Kasumi-1 (cell line): ENCODE data around the gene PPIL1.

Experiments used
- DNase-seq, 2 experiments: peaks; one replicate each; lab custom pipeline; 2025; lab: John Stamatoyannopoulos, UW

The PPIL1 gene

DNA sequence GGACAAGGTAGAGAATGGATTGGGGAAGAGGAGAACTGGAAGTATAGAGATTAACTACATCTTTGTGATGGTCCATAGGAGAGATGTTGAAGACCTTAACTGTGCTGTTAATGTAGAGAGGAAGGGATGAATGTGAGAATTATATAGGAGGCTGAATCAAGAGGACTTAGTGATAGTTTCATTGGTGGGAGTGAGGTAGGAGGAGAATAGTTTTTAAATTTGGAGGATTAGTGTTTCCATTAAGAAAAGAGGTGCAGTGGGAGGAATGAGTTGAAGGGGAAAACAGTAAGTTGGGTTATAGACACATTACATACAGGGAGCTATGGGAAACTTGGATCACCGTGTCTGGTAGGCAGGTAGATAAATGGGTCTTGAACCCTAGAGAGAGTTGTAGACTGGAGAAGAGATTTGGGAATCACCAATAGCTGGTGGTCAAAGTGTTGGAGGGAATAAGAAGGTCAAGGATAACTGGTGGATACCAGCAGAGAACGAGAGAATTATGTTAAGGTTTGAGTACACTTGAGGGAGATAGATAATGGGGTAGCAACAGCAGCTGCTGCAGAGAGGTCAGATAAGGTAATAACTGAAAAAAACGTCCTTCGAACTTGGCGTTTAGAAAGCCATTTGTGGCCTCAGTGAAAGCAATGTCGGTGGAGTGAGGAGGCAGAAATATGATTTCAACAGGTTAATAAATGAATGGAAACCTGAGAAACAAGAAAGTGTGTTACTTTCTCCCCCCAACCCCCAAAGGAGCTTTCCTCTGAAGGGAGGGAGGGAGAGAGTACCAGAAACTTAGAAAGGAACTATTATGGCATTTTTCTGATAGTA is 14.3 kb upstream of the PPIL1 start:
- no peak for DNase-seq

DNA sequence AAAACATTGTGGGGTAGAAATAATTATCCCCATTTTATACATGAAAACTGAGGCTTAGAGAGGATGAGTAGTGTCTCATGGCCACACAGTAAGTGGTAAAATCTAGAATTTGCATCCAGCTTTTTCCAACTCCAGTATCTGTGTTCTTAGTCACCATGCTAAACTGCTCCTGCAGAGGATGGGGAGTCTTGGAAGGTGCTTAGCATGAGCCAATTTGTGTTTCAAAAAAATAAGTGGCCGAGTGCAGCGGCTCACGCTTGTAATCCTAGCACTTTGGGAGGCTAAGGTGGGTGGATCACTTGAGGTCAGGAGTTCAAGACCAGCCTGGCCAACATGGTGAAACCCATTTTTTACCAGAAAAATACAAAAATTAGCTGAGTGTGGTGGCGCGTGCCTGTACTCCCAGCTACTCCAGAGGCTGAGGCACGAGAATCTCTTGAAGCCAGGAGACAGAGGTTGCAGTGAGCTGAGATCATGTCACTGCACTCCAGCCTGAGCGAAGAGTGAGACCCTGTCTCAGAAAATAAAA is 13.6 kb upstream of the PPIL1 start:
- no peak for DNase-seq

- no peak for DNase-seq
Measured at GRCh38 chr6:36886950-36887618, 12.5 kb upstream of the PPIL1 start.

- DNase-seq, result peak; percentile 97 to 98
Measured at GRCh38 chr6:36885461-36886401, 11.1 kb upstream of the PPIL1 start, which contains the start of gene C6orf89. Gene C6orf89, plus strand, starts transcription at chr6:36885952. Its CDS starts 13,493 bp downstream, at chr6:36899445.

- no peak for DNase-seq
Measured at GRCh38 chr6:36884610-36885009, 10.0 kb upstream of the PPIL1 start.

GRCh38 chr6:36875250-36875633 is 639 bp upstream of the PPIL1 start:
- no peak for DNase-seq

DNA sequence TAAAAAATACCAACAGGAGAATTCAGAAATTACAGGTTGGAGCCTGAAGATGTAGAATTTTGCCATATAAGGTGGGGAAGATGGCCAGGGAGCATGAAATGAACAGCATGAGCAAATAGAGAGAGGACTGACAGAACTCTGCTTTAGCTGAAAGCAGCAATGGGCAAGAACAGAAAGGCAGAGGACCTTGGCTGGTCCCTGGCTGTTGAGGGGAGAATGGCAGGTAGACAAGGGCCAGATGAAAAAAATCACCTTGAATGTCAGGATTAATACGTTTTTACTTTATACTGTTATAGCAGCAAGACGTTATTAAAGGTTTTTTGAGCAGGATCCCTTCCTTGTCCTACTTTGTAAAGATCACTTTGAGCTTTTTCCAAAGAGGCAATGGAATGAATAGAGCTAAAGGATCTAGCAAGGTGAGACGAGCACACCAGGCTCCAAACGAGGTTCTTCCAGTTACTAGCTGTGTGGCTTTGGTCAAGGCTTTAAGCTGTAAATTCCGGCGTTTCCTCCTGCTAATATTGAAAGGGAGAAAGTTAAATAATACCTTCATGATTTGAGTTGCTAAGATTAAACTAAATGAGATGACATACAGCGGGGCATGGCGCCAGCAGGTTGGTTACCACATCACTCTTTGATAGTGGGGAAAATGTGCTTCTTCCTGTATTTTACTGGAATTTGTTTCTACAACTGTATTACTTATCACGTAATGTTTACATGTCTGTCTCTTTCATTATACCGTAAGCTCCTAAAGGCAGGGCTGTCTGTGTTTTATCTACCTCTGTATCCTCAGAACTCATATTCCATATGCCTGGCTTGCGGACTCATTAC is 776 bp downstream of the PPIL1 start:
- DNase-seq, result peak; percentile 9 to 10

DNA sequence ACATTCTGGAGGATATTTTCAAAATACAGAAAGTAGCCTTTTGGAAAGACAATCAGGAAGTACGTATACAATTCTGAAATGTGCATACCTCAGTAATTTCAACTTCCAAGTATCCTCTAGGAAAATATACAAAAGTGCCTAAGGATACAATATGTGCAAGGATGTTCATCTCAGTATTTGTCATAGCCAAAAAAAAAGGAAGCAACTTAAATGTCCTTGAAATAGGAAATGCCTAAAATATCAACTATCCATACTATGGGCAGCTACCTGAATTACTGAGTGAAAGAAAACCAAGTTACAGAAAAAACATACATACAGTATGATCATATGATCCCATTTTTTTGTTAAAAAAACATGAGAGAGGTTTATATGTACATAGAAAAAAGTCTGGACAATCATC is 1.5 kb downstream of the PPIL1 start:
- no peak for DNase-seq

GRCh38 chr6:36871686-36872085 is 2.9 kb downstream of the PPIL1 start:
- DNase-seq, result no peak

- no peak for DNase-seq
Measured at GRCh38 chr6:36867471-36868224, 7.0 kb downstream of the PPIL1 start.

GRCh38 chr6:36865835-36866234 is 8.8 kb downstream of the PPIL1 start:
- DNase-seq, result no peak

DNA sequence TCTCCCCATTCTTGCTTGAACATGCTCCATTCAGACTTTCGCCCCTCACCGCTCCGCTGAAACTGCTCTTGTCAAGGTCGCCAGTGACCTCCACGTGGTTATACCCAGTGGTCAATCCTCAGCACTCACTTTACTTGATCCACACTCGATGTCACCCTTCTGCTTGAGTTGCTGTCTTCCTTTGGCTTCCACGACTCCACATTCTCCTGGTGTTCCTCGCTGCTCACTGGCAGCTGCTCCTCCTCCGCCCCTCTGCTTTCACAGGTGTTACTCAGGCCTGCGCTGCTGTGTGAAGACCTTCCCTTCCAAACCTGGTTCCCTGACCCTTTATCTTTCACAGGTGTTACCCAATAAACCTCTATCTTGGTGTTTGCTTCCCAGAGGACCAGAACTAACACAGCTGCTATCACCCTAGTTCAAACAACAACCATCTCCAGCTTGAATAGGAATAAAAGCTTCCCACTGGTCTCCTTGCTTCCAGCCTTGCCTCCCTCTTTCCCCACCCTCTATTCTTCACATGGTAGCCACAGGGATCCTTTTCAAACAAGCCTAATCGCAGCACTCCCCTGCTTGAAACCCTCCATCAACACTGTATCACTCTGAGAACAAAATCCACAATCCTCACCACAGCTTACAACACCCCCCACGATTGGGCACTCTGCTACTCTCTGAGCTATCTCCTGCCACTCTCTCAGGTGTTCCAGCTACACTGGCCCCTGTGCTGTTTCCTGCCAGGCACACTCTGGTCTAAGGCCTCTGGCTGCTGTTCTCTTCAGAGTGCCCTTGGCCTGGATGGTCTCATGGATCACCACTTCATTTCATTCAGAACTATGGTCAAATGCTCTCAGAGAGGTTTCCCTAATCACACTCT is 10.7 kb downstream of the PPIL1 start:
- DNase-seq, result no peak

DNA sequence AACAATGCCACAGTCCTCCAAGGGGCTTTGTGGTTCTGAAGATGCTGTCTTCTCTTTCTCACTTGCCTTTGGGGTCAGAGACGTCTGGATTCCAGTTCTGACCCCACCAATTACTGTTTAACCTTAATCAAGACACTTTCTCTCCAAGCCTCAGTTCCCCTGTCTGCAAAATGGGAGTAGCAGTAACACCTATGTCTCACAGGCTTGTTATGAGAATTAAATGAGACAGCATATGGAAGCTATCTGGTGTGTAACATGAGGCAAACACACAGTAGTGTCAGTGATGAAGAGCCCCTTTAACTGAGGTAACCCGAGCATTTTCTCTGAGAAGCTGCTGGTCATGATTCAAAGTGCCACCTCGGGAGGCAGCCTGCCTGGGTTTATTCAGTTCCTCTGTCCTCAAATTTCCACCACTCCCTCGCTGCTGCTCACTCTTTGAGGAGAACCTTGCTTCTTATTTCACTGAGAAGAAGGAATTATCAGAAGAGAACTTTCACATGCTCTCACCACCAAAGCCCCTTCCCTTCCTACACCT is 11.7 kb downstream of the PPIL1 start:
- no peak for DNase-seq

- no peak for DNase-seq
Measured at GRCh38 chr6:36862164-36862847, 12.3 kb downstream of the PPIL1 start.

DNA sequence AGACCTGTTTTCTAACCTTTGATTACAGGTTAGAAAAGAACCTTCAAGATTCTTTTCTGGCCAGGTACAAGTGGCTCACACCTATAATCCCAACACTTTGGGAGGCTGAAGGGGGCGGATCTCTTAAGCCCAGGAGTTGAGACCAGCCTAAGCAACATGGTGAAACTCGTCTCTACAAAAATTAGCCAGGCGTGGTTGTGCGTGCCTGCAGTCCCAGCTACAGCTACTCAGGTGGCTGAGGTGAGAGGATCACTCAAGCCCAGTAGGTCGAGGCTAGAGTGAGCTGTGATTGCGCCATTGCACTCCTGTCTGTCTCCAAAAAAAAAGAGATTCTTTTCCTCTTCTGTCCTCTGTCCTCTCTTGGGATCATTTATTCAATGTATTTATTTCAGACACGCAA is 14.5 kb downstream of the PPIL1 start:
- DNase-seq, result no peak

- DNase-seq, result no peak
Measured at GRCh38 chr6:36858407-36858981, 16.1 kb downstream of the PPIL1 start.

GRCh38 chr6:36857325-36857724 is 17.3 kb downstream of the PPIL1 start:
- DNase-seq, result no peak

DNA sequence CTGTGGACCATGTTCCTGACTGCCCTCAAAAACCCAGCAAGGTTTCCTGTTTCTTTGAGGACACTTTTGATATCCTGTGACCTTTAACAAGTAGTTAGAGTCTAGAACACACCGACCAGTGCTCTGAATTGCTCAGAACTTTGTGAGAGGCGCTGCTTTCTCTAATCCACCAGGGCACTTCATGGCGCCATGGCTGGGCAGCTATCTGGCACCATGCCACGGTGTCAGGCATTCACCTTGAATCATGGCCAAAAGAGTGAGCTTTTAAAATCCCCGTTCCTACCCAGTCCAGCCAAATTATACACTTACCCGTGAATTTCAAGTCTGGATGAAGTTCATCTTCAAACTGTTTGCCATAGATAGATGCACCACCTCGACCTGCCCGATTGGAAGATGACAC is 18.3 kb downstream of the PPIL1 start:
- DNase-seq, result no peak
